HG03103 (cell line): ENCODE results near the gene DERL2.

Source experiments
- ATAC-seq: cut with Tn5 transposase; IDR thresholded peaks from one replicate; pipeline ENCODE4 v1.9.1; 2021; ENCODE audit warnings: low read depth; ENCODE audit not compliant: unreplicated experiment

DERL2 gene

GRCh38 chr17:5502552-5502951 lies 16.6 kb upstream of the DERL2 start:
- no peak for ATAC-seq

GRCh38 chr17:5501685-5502084 lies 15.7 kb upstream of the DERL2 start:
- ATAC-seq, result no peak

- ATAC-seq, result no peak
Observed at GRCh38 chr17:5500589-5501391, 14.8 kb upstream of the DERL2 start.

DNA sequence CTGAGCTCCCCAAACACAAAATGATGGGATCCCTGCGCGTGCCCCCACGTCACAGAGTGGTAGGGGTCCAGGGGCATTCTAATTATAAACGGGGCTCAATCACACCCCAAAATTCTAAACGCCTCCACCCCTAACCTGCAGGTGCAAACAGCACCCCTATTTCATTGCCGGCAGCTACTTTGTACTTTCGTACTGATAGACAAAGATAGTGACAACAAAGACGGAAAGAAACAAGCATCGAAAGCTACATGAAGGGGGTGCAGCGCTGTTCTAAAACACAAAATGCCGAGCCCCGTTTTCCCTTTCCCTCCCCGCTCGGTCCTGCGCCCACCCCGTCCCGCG lies 14.2 kb upstream of the DERL2 start:
- no peak for ATAC-seq

DNA sequence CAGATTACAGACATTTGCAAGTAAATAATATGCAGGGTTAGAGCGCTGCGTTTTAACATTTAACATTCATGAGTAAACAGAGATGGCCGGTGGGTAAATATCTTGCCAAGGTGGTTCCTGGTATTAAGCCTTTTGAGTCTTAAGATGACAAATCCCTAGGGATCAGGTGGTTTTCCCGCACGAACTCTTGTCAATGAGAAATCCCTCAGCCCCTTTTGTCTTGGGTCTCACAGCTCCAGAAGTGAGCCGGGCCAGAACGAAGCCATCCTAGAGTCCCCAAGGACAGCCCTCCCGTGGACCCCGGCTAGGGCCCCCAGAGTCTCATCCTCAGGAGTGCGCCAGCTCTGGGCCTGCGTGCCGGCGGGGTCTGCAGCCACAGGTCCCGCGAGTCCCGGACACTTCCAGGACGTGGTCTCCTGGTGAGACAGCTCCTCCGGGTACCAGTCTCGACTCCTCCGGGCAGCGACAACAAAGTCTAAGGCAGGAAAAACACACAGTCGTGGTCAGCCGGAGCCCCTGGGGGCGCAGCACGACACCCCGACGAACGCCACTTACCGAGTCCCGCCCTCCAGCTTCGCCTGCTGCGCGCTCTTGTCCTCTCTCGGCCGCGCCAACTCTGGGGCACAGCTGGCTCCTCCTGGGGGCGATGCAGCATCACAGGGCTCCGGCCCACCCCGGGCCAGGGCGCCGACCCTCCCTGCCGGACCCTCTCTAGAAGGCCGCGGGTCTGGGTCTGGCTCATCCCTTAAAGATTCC lies 13.7 kb upstream of the DERL2 start:
- no peak for ATAC-seq

- ATAC-seq, result no peak
Observed at GRCh38 chr17:5492970-5493369, 7.0 kb upstream of the DERL2 start.

DNA sequence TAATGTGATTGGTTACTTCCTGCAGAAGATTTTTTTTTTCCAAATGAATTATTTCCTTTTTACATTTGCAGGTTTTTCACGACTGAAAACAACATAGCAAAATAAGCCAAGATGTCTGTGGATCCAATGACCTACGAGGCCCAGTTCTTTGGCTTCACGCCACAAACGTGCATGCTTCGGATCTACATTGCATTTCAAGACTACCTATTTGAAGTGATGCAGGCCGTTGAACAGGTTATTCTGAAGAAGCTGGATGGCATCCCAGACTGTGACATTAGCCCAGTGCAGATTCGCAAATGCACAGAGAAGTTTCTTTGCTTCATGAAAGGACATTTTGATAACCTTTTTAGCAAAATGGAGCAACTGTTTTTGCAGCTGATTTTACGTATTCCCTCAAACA lies 2.8 kb upstream of the DERL2 start:
- ATAC-seq, result no peak

GRCh38 chr17:5486206-5487124 lies 487 bp upstream of the DERL2 start, which contains the start of gene MIS12:
TSS of gene MIS12 (plus strand) at chr17:5486566. CDS start at chr17:5488863, 2,297 bp downstream.
- peak; percentile 81 for ATAC-seq

DNA sequence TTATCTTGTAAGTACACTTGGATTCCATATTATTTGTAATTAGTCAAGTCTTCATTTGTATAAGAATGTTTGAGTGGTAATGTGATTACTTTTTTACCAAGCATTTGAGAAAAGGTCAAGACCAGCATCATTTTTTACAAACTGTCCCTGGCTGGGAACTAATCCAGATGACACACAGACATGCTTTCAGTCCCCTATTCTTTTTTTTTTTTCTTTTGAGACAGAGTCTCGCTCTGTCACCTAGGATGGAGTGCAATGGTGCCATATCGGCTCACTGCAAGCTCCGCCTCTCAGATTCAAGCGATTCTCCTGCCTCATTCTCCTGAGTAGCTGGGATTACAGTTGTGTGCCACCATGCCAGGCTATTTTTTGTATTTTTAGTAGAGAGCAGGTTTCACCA lies 4.5 kb downstream of the DERL2 start:
- ATAC-seq, result no peak

DNA sequence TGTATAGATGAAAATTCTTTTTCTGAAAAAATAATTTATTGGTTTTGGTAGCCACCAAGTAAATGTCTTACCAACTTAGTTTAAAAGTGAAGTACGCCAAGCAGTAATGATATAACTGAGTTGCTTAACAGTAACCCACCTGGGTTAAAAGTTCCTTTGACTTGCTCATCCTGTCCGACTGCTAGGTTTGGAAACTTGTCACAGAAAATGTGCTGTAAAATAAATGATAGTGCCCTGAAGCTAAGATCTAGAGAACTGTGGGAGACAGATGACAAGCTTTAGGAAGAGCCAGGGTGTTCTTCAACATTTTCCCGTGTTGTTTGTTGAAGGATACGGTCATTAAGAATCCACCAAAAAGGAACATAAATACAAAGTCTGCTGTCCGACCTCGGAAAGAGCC lies 5.0 kb downstream of the DERL2 start:
- ATAC-seq, result no peak

DNA sequence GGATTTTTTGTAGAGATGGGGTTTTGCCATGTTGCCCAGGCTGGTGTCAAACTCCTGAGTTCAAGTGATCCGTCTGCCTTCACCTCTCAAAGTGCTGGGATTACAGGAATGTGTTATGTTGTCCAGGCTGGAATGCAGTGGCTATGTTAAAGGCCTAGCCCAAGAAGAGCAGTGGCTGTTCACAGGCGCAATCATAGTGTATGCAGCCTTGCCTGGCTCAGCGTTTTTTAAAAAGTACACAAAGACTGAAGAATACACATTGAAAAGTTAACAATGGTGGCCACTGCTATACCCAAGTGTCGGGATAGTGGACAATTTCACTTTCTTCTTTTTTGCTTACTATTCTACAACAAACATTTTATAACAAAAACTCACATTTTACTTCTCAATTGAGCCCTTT lies 7.0 kb downstream of the DERL2 start:
- ATAC-seq, result no peak

GRCh38 chr17:5473906-5474305 lies 12.1 kb downstream of the DERL2 start:
- ATAC-seq, result no peak

- no peak for ATAC-seq
Observed at GRCh38 chr17:5472511-5472910, 13.5 kb downstream of the DERL2 start.

DNA sequence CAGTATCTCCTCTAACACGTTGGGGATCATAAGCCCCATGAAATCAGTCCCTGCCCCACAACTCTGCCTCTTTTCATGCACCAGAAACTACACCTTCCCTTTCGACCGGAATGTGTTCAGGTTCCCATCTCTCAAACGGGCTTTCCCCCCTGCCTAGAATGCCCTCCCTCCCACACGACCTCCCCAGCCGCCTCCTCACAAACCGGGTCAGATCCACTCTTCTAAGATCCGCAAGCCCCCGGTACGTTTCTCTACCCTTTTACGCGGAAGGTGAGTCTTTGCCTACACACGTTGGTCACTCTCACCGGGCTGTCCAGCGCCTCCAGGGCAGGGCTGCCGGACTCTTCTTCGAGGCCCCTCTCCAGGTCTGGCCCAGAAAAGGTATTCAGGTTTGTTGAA lies 17.9 kb downstream of the DERL2 start:
- peak; percentile 13 for ATAC-seq

DNA sequence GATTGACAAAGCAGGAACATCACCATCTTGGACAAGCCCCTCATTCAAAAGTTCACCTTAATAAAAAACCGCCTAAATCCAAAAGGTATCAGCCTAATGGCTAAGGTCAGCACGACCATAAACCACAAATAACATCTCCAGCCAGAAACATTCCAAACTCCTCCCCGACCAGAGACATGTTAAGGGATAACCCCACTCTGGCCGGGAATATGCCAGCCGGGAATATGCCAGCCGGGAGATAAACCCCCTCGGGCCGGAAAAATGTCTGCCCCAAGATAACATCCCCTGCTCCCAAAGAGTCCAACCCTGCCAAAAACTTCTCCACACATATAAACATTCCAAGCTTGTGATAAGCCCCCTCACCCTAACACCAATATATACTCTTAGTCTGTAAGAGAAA lies 18.6 kb downstream of the DERL2 start:
- ATAC-seq, result no peak

- no peak for ATAC-seq
Observed at GRCh38 chr17:5466295-5466694, 19.7 kb downstream of the DERL2 start.

DNA sequence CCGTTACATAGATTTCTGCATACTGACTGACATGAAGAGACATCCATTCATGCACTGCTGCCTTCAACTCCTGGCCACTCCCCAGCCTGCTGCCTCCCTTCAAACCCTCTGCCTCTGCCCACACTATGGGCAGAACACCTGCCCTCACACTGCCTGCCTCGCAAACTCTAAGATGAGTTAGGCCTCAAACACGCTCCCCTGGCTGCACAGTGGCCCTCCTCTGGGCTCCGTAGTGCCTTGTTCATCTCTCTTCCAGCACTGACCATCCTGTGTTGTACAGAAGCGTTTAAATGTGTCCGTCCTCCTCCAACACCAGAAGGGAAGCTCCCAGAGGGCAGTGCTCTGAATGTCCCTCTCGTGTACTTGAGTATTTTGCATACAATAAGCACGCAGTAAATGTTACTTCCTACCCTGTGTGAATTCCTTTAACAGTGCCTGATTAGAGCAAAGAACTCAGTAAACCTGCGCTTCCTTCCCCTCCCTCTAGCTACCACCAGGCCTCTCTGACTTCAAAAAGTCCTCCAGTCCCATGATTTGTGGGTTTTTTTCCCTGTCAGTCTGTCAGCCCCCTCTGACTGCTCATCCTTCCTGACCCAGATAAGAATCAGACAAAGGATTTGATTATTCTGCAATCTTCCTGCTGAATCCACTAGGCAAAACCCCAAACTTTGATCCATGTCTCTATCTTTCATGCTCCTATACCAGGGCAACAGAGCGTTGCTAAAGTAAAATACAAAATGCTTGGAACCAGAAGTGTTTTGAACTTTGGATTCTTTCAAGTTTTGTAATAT lies 21.1 kb downstream of the DERL2 start:
- no peak for ATAC-seq

GRCh38 chr17:5446786-5447185 lies 39.2 kb downstream of the DERL2 start:
- no peak for ATAC-seq

DNA sequence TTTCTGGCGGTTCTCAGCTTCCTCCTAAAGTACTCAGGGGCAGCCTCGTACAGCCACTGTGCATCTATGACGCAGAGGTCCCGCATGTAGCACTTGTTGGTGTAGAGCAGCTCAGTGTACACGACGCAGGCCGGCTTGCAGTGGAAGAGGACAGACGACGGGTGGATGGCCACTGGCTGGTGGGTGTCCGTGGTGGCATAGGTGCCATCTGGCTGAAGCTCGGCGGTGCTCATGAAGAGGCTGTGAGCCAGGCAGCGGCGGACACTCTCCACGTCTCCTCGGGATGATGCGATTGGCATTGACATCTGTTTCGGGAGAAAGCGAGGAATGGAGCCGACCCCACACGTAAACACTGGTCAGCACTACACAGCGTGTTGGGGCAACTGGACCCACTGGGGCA lies 41.8 kb downstream of the DERL2 start:
- no peak for ATAC-seq

- no peak for ATAC-seq
Observed at GRCh38 chr17:5443728-5444127, 42.2 kb downstream of the DERL2 start.
